Activated CD8-positive, alpha-beta T cell treated with anti-CD3 and anti-CD28 coated beads for 36 hours (primary cell): ENCODE measurements around the gene CADPS. TPM values are rescaled to one million over a fixed set of nuclear protein-coding genes. Genes with fewer than 3 reads are reported as not detected.
A peak's percentile ranks its signal among the peaks of the same experiment; 100 is the strongest.

Experiments used
- ATAC-seq: fragments of 200-7000 bp; cut with Tn5 transposase; one replicate; pipeline ENCODE4 v1.10.0; 2021; ENCODE audit warnings: mild to moderate bottlenecking, moderate library complexity
- CTCF ChIA-PET: fragments of 350-600 bp; sonication (Branson Sonifier 250); formaldehyde crosslinking; loops from one replicate; lab custom pipeline; 2021; ENCODE audit warnings: antibody characterized with exemption; lab: Charles Lee
- POLR2A ChIA-PET: fragments of 350-600 bp; sonication (Branson Sonifier 250); formaldehyde crosslinking; loops from one replicate; lab custom pipeline; 2021; ENCODE audit warnings: antibody characterized with exemption; lab: Charles Lee
- DNase-seq: peaks from one replicate; pipeline ENCODE4 v3.0.0-alpha.2; 2020
- H3K27ac Mint-ChIP-seq: one replicate; pipeline ENCODE4 v1.8.0; 2021; ENCODE audit warnings: mild to moderate bottlenecking, mixed read lengths
- H3K27me3 Mint-ChIP-seq: one replicate; pipeline ENCODE4 v1.8.0; 2021; ENCODE audit warnings: mixed read lengths
- H3K36me3 Mint-ChIP-seq: one replicate; pipeline ENCODE4 v1.8.0; 2021; ENCODE audit warnings: low read depth, mixed read lengths
- H3K4me1 Mint-ChIP-seq: one replicate; pipeline ENCODE4 v1.8.0; 2021; ENCODE audit warnings: low read depth, mixed read lengths
- H3K4me3 Mint-ChIP-seq: one replicate; pipeline ENCODE4 v1.8.0; 2021; ENCODE audit warnings: mild to moderate bottlenecking, moderate library complexity, mixed read lengths
- H3K9me3 Mint-ChIP-seq: one replicate; pipeline ENCODE4 v1.8.0; 2021; ENCODE audit warnings: mixed read lengths
- intact Hi-C: fragments of 100-400 bp; cut with micrococcal nuclease; formaldehyde crosslinking; loops from one replicate; pipeline ENCODE4 v1.10.0; 2022
- total RNA-seq, 2 experiments: library from RNA; stranded (reverse); gene quantifications; one replicate each; pipeline ENCODE4 v1.2.3, GENCODE V29; 2021
- TF ChIP-seq, protein P1 (sequence below): fragments of 200-600 bp; IDR thresholded peaks from one replicate; pipeline ENCODE4 v1.8.0; 2022; ENCODE audit warnings: antibody characterized with exemption, mild to moderate bottlenecking

Gene CADPS
- total RNA-seq, 2 experiments from 2014 or later = not detected

GRCh38 chr3:62670351-62670750 is 204.9 kb downstream of the CADPS start:
- H3K4me1 Mint-ChIP-seq = no peaks in the 10 kb centered on the region
- no peak for DNase-seq
- H3K27me3 Mint-ChIP-seq = no peaks in the 10 kb centered on the region
- H3K27ac Mint-ChIP-seq = no peak overlapping the region
- no peaks in the 10 kb centered on the region for H3K36me3 Mint-ChIP-seq
- TF ChIP-seq, protein P1, sequence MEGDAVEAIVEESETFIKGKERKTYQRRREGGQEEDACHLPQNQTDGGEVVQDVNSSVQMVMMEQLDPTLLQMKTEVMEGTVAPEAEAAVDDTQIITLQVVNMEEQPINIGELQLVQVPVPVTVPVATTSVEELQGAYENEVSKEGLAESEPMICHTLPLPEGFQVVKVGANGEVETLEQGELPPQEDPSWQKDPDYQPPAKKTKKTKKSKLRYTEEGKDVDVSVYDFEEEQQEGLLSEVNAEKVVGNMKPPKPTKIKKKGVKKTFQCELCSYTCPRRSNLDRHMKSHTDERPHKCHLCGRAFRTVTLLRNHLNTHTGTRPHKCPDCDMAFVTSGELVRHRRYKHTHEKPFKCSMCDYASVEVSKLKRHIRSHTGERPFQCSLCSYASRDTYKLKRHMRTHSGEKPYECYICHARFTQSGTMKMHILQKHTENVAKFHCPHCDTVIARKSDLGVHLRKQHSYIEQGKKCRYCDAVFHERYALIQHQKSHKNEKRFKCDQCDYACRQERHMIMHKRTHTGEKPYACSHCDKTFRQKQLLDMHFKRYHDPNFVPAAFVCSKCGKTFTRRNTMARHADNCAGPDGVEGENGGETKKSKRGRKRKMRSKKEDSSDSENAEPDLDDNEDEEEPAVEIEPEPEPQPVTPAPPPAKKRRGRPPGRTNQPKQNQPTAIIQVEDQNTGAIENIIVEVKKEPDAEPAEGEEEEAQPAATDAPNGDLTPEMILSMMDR = no peak
- H3K9me3 Mint-ChIP-seq = no peaks in the 10 kb centered on the region
- ChIA-PET CTCF (no interaction called here), POLR2A (no interaction called here)
- no peak for ATAC-seq
- intact Hi-C loops = no loop called here
- no peak overlapping the region for H3K4me3 Mint-ChIP-seq

- ATAC-seq = no peak
- no peak overlapping the region for H3K4me3 Mint-ChIP-seq
These were observed 206.1 kb downstream of the CADPS start for GRCh38 chr3:62669161-62669560.

GRCh38 chr3:62667714-62668113 is 207.5 kb downstream of the CADPS start:
- DNase-seq (no peak), ATAC-seq (no peak)
- H3K9me3 Mint-ChIP-seq = no peaks in the 10 kb centered on the region
- H3K27me3 Mint-ChIP-seq = no peaks in the 10 kb centered on the region
- CTCF ChIA-PET = no interaction called here
- H3K4me3 Mint-ChIP-seq = no peak overlapping the region
- TF ChIP-seq, protein P1 = no peak
- no peaks in the 10 kb centered on the region for H3K36me3 Mint-ChIP-seq
- intact Hi-C loops = no loop called here
- H3K27ac Mint-ChIP-seq = no peak overlapping the region
- H3K4me1 Mint-ChIP-seq = no peaks in the 10 kb centered on the region
- POLR2A ChIA-PET = no interaction called here

More at GRCh38 chr3:62669161-62669560, 206.1 kb downstream of the CADPS start:
- H3K27ac Mint-ChIP-seq = no peak overlapping the region
- intact Hi-C loops = no loop called here
- POLR2A ChIA-PET = no interaction called here
- H3K27me3 Mint-ChIP-seq = no peaks in the 10 kb centered on the region
- CTCF ChIA-PET = no interaction called here
- no peak for DNase-seq
- TF ChIP-seq, protein P1 = no peak
- no peaks in the 10 kb centered on the region for H3K36me3 Mint-ChIP-seq
- H3K4me1 Mint-ChIP-seq = no peaks in the 10 kb centered on the region
- H3K9me3 Mint-ChIP-seq = no peaks in the 10 kb centered on the region

- no peaks in the 10 kb centered on the region for H3K9me3 Mint-ChIP-seq
- H3K36me3 Mint-ChIP-seq = no peaks in the 10 kb centered on the region
- intact Hi-C loops = no loop called here
- CTCF ChIA-PET = interaction anchor here (0.6 to 1.9 kb wide), 6 partner anchors 9 to 674 kb away, joined by 3 to 6 read pairs (median 3); no protein-coding TSS in a partner anchor
- no peak overlapping the region for H3K4me3 Mint-ChIP-seq
- H3K4me1 Mint-ChIP-seq = no peaks in the 10 kb centered on the region
- TF ChIP-seq, protein P1 = peak; percentile 64
- DNase-seq = peak; percentile 68
- no peak for ATAC-seq
- H3K27ac Mint-ChIP-seq = no peak overlapping the region
- POLR2A ChIA-PET = no interaction called here
- no peaks in the 10 kb centered on the region for H3K27me3 Mint-ChIP-seq
These were observed 209.4 kb downstream of the CADPS start for GRCh38 chr3:62665627-62666437.

- H3K27ac Mint-ChIP-seq = no peak overlapping the region
- ChIA-PET CTCF (no interaction called here), POLR2A (no interaction called here)
- no peak overlapping the region for H3K4me3 Mint-ChIP-seq
- H3K4me1 Mint-ChIP-seq = no peaks in the 10 kb centered on the region
- ATAC-seq = no peak
- intact Hi-C loops = no loop called here
- TF ChIP-seq, protein P1 = no peak
- no peak for DNase-seq
- H3K27me3 Mint-ChIP-seq = no peaks in the 10 kb centered on the region
- H3K9me3 Mint-ChIP-seq = no peaks in the 10 kb centered on the region
- no peaks in the 10 kb centered on the region for H3K36me3 Mint-ChIP-seq
These were observed 212.5 kb downstream of the CADPS start for GRCh38 chr3:62662677-62663076.
